H54 (cell line): Measurements from ENCODE around the gene FPR3.
A peak's percentile ranks its signal among the peaks of the same experiment; 100 is the strongest.
"Not testable (repeated sequence)": the region's sequence is repeated elsewhere in the genome, so short reads cannot be mapped to it uniquely, and the experiment has no call there.

Experiments used
- DNase-seq: peaks from one replicate; pipeline ENCODE4 v3.0.0; 2011; ENCODE audit warnings: low spot score, mixed read lengths; ENCODE audit not compliant: insufficient read length
- FAIRE-seq: peaks from 3 replicates; lab custom pipeline; 2011; peaks lifted over from hg19 to GRCh38; lab: Jason Lieb, UNC
- POLR2A ChIP-seq: IDR thresholded peaks from 2 replicates; pipeline ENCODE4 v1.6.1; 2011; ENCODE audit warnings: low read depth, mild to moderate bottlenecking, low read length

FPR3 gene

GRCh38 chr19:51789061-51789795 lies 5.7 kb upstream of the FPR3 start:
- FAIRE-seq (no peak), DNase-seq (no peak)

GRCh38 chr19:51792932-51793331 lies 2.0 kb upstream of the FPR3 start:
- TF ChIP-seq POLR2A, result no peak
- DNase-seq (no peak), FAIRE-seq (no peak)

More at GRCh38 chr19:51789061-51789795, 5.7 kb upstream of the FPR3 start:
- TF ChIP-seq POLR2A, result no peak

GRCh38 chr19:51793994-51794393 lies 963 bp upstream of the FPR3 start:
- no peak for DNase-seq
- TF ChIP-seq POLR2A, result no peak
- FAIRE-seq, result no peak

- TF ChIP-seq POLR2A, result no peak
- DNase-seq, result no peak
- FAIRE-seq, result no peak
Observed at GRCh38 chr19:51796195-51796679, 1.3 kb downstream of the FPR3 start.

GRCh38 chr19:51797480-51797879 lies 2.5 kb downstream of the FPR3 start:
- no peak for DNase-seq
- no peak for TF ChIP-seq POLR2A
- no peak for FAIRE-seq

GRCh38 chr19:51798062-51798461 lies 3.1 kb downstream of the FPR3 start:
- no peak for TF ChIP-seq POLR2A
- DNase-seq (no peak), FAIRE-seq (no peak)

- DNase-seq, result peak; percentile 61
- peak; percentile 99 for FAIRE-seq
- no peak for TF ChIP-seq POLR2A
Observed at GRCh38 chr19:51799034-51799773, 4.2 kb downstream of the FPR3 start.

- no peak for TF ChIP-seq POLR2A
- FAIRE-seq, result no peak
- no peak for DNase-seq
Observed at GRCh38 chr19:51799774-51800472, 5.0 kb downstream of the FPR3 start.

GRCh38 chr19:51800473-51801244 lies 5.7 kb downstream of the FPR3 start:
- DNase-seq (no peak), FAIRE-seq (no peak)
- TF ChIP-seq POLR2A, result no peak

GRCh38 chr19:51802775-51803174 lies 7.8 kb downstream of the FPR3 start:
- DNase-seq (no peak), FAIRE-seq (no peak)
- TF ChIP-seq POLR2A, result no peak

- no peak for DNase-seq
- no peak for TF ChIP-seq POLR2A
- FAIRE-seq, result no peak
Observed at GRCh38 chr19:51803519-51803918, 8.6 kb downstream of the FPR3 start.

- FAIRE-seq, result no peak
- no peak for DNase-seq
- TF ChIP-seq POLR2A, result no peak
Observed at GRCh38 chr19:51803967-51804366, 9.0 kb downstream of the FPR3 start.

GRCh38 chr19:51804789-51805188 lies 9.8 kb downstream of the FPR3 start:
- DNase-seq, FAIRE-seq: not testable (repeated sequence)

- DNase-seq, FAIRE-seq: not testable (repeated sequence)
Observed at GRCh38 chr19:51805396-51805795, 10.4 kb downstream of the FPR3 start.

- not testable (repeated sequence) for FAIRE-seq, DNase-seq
Observed at GRCh38 chr19:51806571-51806970, 11.6 kb downstream of the FPR3 start.
